Stimulated activated naive CD4-positive, alpha-beta T cell treated with Interleukin-2 at 50 U/mL for 16 hours (primary cell): ENCODE data around the gene CSHL1.
"Not testable (repeated sequence)": the region's sequence is repeated elsewhere in the genome, so short reads cannot be mapped to it uniquely, and the experiment has no call there.

Source experiments
- DNase-seq: peaks from one replicate; lab custom pipeline; 2025; lab: John Stamatoyannopoulos, UW

CSHL1 gene

GRCh38 chr17:63882626-63883126 is 28.4 kb downstream of the CSHL1 start:
- not testable (repeated sequence) for DNase-seq

- DNase-seq = peak; percentile 55
These were observed 29.0 kb downstream of the CSHL1 start, which contains the start of gene GH2 for GRCh38 chr17:63881935-63882601. Gene GH2, minus strand, starts transcription at chr17:63881944. Its CDS starts 143 bp downstream, at chr17:63881801.

GRCh38 chr17:63881337-63881736 is 29.7 kb downstream of the CSHL1 start:
- DNase-seq = not testable (repeated sequence)

GRCh38 chr17:63880706-63881105 is 30.4 kb downstream of the CSHL1 start:
- no peak for DNase-seq

- not testable (repeated sequence) for DNase-seq
These were observed 32.6 kb downstream of the CSHL1 start for GRCh38 chr17:63878413-63878812.

- DNase-seq = not testable (repeated sequence)
These were observed 36.4 kb downstream of the CSHL1 start for GRCh38 chr17:63874693-63875092.

GRCh38 chr17:63874061-63874626 is 36.9 kb downstream of the CSHL1 start:
- not testable (repeated sequence) for DNase-seq

GRCh38 chr17:63873577-63873976 is 37.5 kb downstream of the CSHL1 start, which contains the start of gene CSH2:
Gene CSH2, minus strand, starts transcription at chr17:63873677. Its CDS starts 63 bp downstream, at chr17:63873614.
- not testable (repeated sequence) for DNase-seq

- DNase-seq = not testable (repeated sequence)
These were observed 39.3 kb downstream of the CSHL1 start for GRCh38 chr17:63871646-63872365.

GRCh38 chr17:63870292-63870665 is 40.8 kb downstream of the CSHL1 start:
- not testable (repeated sequence) for DNase-seq

GRCh38 chr17:63869491-63870291 is 41.4 kb downstream of the CSHL1 start:
- DNase-seq = not testable (repeated sequence)

- not testable (repeated sequence) for DNase-seq
These were observed 44.4 kb downstream of the CSHL1 start for GRCh38 chr17:63866625-63867024.
